GM21367 (cell line): ENCODE data around the gene GPC6.
"Not testable (repeated sequence)": the region's sequence is repeated elsewhere in the genome, so short reads cannot be mapped to it uniquely, and the experiment has no call there.

Experiments used
- ATAC-seq: cut with Tn5 transposase; IDR thresholded peaks from one replicate; pipeline ENCODE4 v1.9.1; 2021; ENCODE audit not compliant: unreplicated experiment

The GPC6 gene

GRCh38 chr13:93496117-93496516, 269.5 kb downstream of the GPC6 start:
- not testable (repeated sequence) for ATAC-seq

GRCh38 chr13:93496985-93497673, 270.5 kb downstream of the GPC6 start:
- no peak for ATAC-seq

GRCh38 chr13:93499991-93500390, 273.4 kb downstream of the GPC6 start:
- ATAC-seq: no peak

- no peak for ATAC-seq
These were observed 275.5 kb downstream of the GPC6 start for GRCh38 chr13:93502071-93502470.

- ATAC-seq: no peak
These were observed 276.5 kb downstream of the GPC6 start for GRCh38 chr13:93502987-93503615.

GRCh38 chr13:93505104-93505952, 278.7 kb downstream of the GPC6 start:
- no peak for ATAC-seq

GRCh38 chr13:93511011-93511410, 284.4 kb downstream of the GPC6 start:
- no peak for ATAC-seq

GRCh38 chr13:93515267-93515666, 288.7 kb downstream of the GPC6 start:
- ATAC-seq: no peak

- ATAC-seq: no peak
These were observed 291.1 kb downstream of the GPC6 start for GRCh38 chr13:93517658-93518057.

GRCh38 chr13:93521307-93521706, 294.7 kb downstream of the GPC6 start:
- ATAC-seq: no peak

- ATAC-seq: no peak
These were observed 295.9 kb downstream of the GPC6 start for GRCh38 chr13:93522501-93522900.

GRCh38 chr13:93525087-93525486, 298.5 kb downstream of the GPC6 start:
- no peak for ATAC-seq

GRCh38 chr13:93527748-93528297, 301.2 kb downstream of the GPC6 start:
- no peak for ATAC-seq

GRCh38 chr13:93529961-93530360, 303.4 kb downstream of the GPC6 start:
- no peak for ATAC-seq

- ATAC-seq: no peak
These were observed 307.6 kb downstream of the GPC6 start for GRCh38 chr13:93534181-93534700.

GRCh38 chr13:93535251-93535650, 308.6 kb downstream of the GPC6 start:
- no peak for ATAC-seq

- no peak for ATAC-seq
These were observed 313.3 kb downstream of the GPC6 start for GRCh38 chr13:93539914-93540313.

- no peak for ATAC-seq
These were observed 321.3 kb downstream of the GPC6 start for GRCh38 chr13:93547886-93548285.

- ATAC-seq: no peak
These were observed 322.9 kb downstream of the GPC6 start for GRCh38 chr13:93549326-93550005.

GRCh38 chr13:93550236-93550635, 323.6 kb downstream of the GPC6 start:
- no peak for ATAC-seq

- ATAC-seq: no peak
These were observed 326.0 kb downstream of the GPC6 start for GRCh38 chr13:93552596-93552995.
